ENCODE results near the gene CD300H. TPM values are rescaled to one million over a fixed set of nuclear protein-coding genes. Genes with fewer than 3 reads are reported as not detected.
A peak's percentile ranks its signal among the peaks of the same experiment; 100 is the strongest.

Gene CD300H
- total RNA-seq, 1 experiment from 2014 or later = not detected

DNA sequence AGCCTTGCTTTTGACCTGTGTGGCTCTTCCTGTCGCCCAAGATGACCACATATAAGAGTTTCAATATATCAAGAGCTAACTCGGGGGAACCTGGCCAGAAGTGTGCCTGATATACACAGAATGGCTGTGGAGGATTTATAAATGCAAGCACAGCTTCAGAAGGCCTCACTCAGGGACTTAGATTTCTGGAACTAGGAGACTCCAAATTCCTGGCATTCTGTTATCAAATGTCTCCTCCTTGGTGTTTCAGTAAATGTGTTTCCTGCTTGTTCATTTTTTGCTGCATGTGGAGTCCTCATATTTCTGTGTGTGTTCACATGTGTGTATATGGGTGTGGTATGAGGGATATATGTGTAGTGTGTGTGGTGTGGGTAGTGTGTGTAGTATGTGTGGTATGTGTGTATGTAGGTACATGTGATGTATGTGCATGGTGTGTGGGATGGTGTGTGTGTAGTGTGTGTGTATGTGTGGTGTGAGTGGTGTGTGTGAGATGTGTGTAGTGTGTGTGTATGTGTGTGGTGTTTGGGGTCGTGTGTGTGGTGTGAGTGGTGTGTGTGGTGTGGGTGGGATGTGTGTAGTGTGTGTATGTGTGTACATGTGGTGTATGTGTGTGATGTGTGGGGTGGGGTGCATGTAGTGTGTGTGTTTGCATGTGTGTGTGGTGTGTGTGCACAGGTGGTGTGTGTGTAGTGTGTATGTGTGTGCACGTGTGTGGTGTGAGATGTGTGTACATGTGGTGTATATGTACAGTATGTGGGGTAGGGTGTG is 981 bp upstream of the CD300H start:
- BruUV-seq (replicated peaks) = no TSS peak
- no peaks in the 10 kb centered on the region for H3K9me3 ChIP-seq (ENCODE audit: low read length)
- H3K9ac ChIP-seq (ENCODE audit: low read length) = no peak overlapping the region
- H3K4me2 ChIP-seq (ENCODE audit: low read length) = no peak overlapping the region
- H3K27ac ChIP-seq (ENCODE audit: low read length) = peak overlapping the region; percentile 88
- DNase-seq (no peak), ATAC-seq (no peak)
- peaks cover 34% of the 10 kb centered on the region for H3K27me3 ChIP-seq (ENCODE audit: low read length)
- no peaks in the 10 kb centered on the region for H3F3A ChIP-seq (ENCODE audit: low read length, unreplicated experiment)
- no peak overlapping the region for H2AFZ ChIP-seq (ENCODE audit: low read length)
- intact Hi-C loops (cut with micrococcal nuclease) = no loop called here
- H3K4me3 ChIP-seq (ENCODE audit: low read length) = no peak overlapping the region
- H3K79me2 ChIP-seq (ENCODE audit: low read length) = no peaks in the 10 kb centered on the region
- peaks cover 14% of the 10 kb centered on the region for H3K4me1 ChIP-seq (ENCODE audit: insufficient read depth, low read length)
- H3K9me2 ChIP-seq (replicated peaks; ENCODE audit: low read length) = no peaks in the 10 kb centered on the region
- H4K20me1 ChIP-seq (ENCODE audit: low read length) = no peaks in the 10 kb centered on the region
- TF ChIP-seq, protein P1, sequence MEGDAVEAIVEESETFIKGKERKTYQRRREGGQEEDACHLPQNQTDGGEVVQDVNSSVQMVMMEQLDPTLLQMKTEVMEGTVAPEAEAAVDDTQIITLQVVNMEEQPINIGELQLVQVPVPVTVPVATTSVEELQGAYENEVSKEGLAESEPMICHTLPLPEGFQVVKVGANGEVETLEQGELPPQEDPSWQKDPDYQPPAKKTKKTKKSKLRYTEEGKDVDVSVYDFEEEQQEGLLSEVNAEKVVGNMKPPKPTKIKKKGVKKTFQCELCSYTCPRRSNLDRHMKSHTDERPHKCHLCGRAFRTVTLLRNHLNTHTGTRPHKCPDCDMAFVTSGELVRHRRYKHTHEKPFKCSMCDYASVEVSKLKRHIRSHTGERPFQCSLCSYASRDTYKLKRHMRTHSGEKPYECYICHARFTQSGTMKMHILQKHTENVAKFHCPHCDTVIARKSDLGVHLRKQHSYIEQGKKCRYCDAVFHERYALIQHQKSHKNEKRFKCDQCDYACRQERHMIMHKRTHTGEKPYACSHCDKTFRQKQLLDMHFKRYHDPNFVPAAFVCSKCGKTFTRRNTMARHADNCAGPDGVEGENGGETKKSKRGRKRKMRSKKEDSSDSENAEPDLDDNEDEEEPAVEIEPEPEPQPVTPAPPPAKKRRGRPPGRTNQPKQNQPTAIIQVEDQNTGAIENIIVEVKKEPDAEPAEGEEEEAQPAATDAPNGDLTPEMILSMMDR (conservative IDR thresholded peaks at IDR 0.05; ENCODE audit: low read depth, low read length) = no peak
- TF ChIP-seq EZH2 (IDR thresholded peaks at IDR 0.05; ENCODE audit: low read length, unreplicated experiment) (no peak), EZH2phosphoT487 (IDR thresholded peaks at IDR 0.05; ENCODE audit: borderline replicate concordance, low read length) (no peak)
- ChIA-PET POLR2A (ENCODE audit: unreplicated experiment) (no interaction called here), CTCF (no interaction called here)
- no peaks in the 10 kb centered on the region for H3K36me3 ChIP-seq (ENCODE audit: low read depth, low read length)

DNA sequence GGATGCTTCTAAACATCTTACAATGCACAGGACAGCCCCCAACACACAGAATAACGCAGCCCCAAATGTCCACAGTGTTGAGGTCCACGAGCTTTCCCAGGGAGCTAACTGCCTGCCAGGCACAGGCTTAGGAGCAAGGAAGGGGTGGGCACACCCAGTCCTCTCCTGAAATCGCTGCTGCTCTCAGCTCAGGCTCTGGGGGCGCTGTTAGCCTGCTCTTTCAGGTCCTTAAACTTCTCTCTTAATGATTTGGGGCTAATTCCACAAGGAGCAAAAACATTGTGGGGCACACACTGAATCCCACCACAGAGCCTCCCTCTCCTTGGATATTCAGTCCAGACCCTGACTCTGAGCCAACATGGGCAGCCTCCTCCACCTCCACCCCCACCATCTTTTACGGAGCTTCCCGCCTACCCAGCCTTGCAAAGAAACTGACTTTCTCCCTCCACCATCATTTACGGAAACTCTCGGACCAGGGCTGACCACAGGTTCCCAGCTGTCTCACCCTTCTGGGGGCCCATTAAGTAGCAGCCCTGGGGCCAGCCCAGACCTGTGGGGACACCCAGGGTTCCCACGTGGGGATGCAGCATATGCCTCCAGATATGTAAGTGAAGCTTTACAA is 1.1 kb downstream of the CD300H start:
- H3K4me1 ChIP-seq (ENCODE audit: insufficient read depth, low read length) = peaks cover 14% of the 10 kb centered on the region
- ChIA-PET POLR2A (ENCODE audit: unreplicated experiment) (no interaction called here), CTCF (interaction anchor here (0.5 to 0.7 kb wide), 3 partner anchors 41 to 91 kb away, joined by 3 to 4 read pairs (median 4); no protein-coding TSS in a partner anchor)
- peaks cover 34% of the 10 kb centered on the region for H3K27me3 ChIP-seq (ENCODE audit: low read length)
- peak; percentile 64 for DNase-seq
- no TSS peak for BruUV-seq (replicated peaks)
- intact Hi-C loops (cut with micrococcal nuclease) = no loop called here
- H3K4me2 ChIP-seq (ENCODE audit: low read length) = no peak overlapping the region
- H3K4me3 ChIP-seq (ENCODE audit: low read length) = no peak overlapping the region
- no peaks in the 10 kb centered on the region for H3K9me3 ChIP-seq (ENCODE audit: low read length)
- H3K9ac ChIP-seq (ENCODE audit: low read length) = no peak overlapping the region
- H3K27ac ChIP-seq (ENCODE audit: low read length) = no peak overlapping the region
- H3K79me2 ChIP-seq (ENCODE audit: low read length) = no peaks in the 10 kb centered on the region
- no peaks in the 10 kb centered on the region for H3K9me2 ChIP-seq (replicated peaks; ENCODE audit: low read length)
- no peaks in the 10 kb centered on the region for H3K36me3 ChIP-seq (ENCODE audit: low read depth, low read length)
- H4K20me1 ChIP-seq (ENCODE audit: low read length) = no peaks in the 10 kb centered on the region
- no peak overlapping the region for H2AFZ ChIP-seq (ENCODE audit: low read length)
- H3F3A ChIP-seq (ENCODE audit: low read length, unreplicated experiment) = no peaks in the 10 kb centered on the region
- no peak for TF ChIP-seq EZH2 (IDR thresholded peaks at IDR 0.05; ENCODE audit: low read length, unreplicated experiment)
- no peak for TF ChIP-seq EZH2phosphoT487 (IDR thresholded peaks at IDR 0.05; ENCODE audit: borderline replicate concordance, low read length)
- TF ChIP-seq, protein P1 (conservative IDR thresholded peaks at IDR 0.05; ENCODE audit: low read depth, low read length) = peak; percentile 90
- ATAC-seq = peak; percentile 15; the same call in 1 of the 2 replicates

DNA sequence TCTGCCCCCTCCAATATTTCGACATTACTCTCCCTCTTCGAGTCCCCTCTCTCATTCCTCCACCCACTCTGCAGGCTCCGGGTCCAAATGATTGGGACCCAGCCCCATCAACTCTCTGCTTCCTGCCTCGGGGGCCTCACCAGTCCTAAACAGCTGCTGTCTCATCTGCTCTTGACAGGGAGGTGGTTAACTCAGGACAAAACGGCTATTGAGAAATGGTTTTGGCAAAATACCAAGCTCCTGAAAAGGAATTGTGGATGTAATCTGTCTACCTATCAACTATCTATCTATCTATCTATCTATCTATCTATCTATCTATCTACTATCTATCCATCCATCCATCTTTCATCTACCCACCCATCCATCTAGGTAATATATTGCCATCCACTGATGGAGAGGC is 2.2 kb downstream of the CD300H start:
- no peaks in the 10 kb centered on the region for H3K9me3 ChIP-seq (ENCODE audit: low read length)
- intact Hi-C loops (cut with micrococcal nuclease) = no loop called here

More for the DNA sequence above, 2.2 kb downstream of the CD300H start:
- no TSS peak for BruUV-seq (replicated peaks)
- Histone ChIP-seq H3K27me3 (ENCODE audit: low read length) (peaks cover 42% of the 10 kb centered on the region), H3K27ac (ENCODE audit: low read length) (no peak overlapping the region), H3K36me3 (ENCODE audit: low read depth, low read length) (no peaks in the 10 kb centered on the region), H3K9ac (ENCODE audit: low read length) (no peak overlapping the region), H4K20me1 (ENCODE audit: low read length) (no peaks in the 10 kb centered on the region), H3K4me2 (ENCODE audit: low read length) (no peak overlapping the region), H3K79me2 (ENCODE audit: low read length) (no peaks in the 10 kb centered on the region), H2AFZ (ENCODE audit: low read length) (no peak overlapping the region), H3K4me3 (ENCODE audit: low read length) (no peak overlapping the region), H3K9me2 (replicated peaks; ENCODE audit: low read length) (no peaks in the 10 kb centered on the region), H3K4me1 (ENCODE audit: insufficient read depth, low read length) (peaks cover 11% of the 10 kb centered on the region), H3F3A (ENCODE audit: low read length, unreplicated experiment) (no peaks in the 10 kb centered on the region)
- ChIA-PET POLR2A (ENCODE audit: unreplicated experiment) (no interaction called here), CTCF (interaction anchor here (0.6 kb wide), 1 partner anchor 163 kb away, joined by 3 read pairs; no protein-coding TSS in a partner anchor)
- no peak for TF ChIP-seq EZH2 (IDR thresholded peaks at IDR 0.05; ENCODE audit: low read length, unreplicated experiment)
- TF ChIP-seq EZH2phosphoT487 (IDR thresholded peaks at IDR 0.05; ENCODE audit: borderline replicate concordance, low read length) = no peak
- TF ChIP-seq, protein P1 (conservative IDR thresholded peaks at IDR 0.05; ENCODE audit: low read depth, low read length) = no peak
- DNase-seq = peak; percentile 12
- no peak for ATAC-seq

Measured in PC-3 (cell line).